Measurements from ENCODE around the gene NKIRAS1.

DNA sequence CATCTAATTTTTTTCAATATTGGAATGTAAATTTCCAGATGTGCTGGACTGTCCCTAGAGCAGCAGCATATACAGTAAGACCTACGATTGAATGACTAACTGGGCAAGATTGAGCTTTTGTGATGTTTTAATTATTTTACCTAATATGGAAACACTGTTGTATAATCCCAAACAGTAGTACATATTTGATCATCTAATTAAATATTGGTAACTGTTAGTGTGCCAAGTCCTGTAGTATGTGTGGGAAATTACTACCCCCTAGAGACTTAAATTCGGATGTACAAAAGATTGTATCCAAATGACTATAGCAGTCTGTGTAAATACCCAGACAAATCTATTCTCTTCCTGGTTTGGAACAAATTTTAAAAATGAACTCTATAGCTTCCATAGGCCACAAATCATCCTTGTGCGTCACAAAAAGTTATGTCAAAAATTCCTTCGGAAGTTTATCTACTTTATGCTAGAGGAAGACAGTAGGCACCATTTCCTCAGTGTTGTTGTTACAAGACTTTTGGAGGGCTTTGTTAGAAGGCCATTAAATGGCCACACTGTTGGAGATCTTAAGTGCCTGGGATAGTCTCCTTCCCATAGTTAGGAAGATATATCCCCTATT is 41.6 kb downstream of the NKIRAS1 start:
- TF ChIP-seq POLR2A (IDR thresholded peaks at IDR 0.05; ENCODE audit: low read depth, low read length) (no peak), SPI1 (IDR thresholded peaks at IDR 0.05; ENCODE audit: low read depth, low read length) (no peak), POLR2AphosphoS5 (IDR thresholded peaks at IDR 0.05; ENCODE audit: low read depth, low read length) (no peak), TAF1 (IDR thresholded peaks at IDR 0.05; ENCODE audit: low read depth, low read length) (no peak), PAX5 (IDR thresholded peaks at IDR 0.05; ENCODE audit: insufficient read depth, low read length, severe bottlenecking) (no peak), POU2F2 (IDR thresholded peaks at IDR 0.05; ENCODE audit: low read depth, low read length) (no peak)
